ENCODE data around the gene ITIH4. TPM values are rescaled to one million over a fixed set of nuclear protein-coding genes. Genes with fewer than 3 reads are reported as not detected.

The ITIH4 gene
- total and polyA plus RNA-seq, 9 of the 15 experiments (the other 6 are each of a cell fraction or from before 2014, with no cell fraction given): 0.09 to 0.62 (median 0.20) TPM; not detected in 6

DNA sequence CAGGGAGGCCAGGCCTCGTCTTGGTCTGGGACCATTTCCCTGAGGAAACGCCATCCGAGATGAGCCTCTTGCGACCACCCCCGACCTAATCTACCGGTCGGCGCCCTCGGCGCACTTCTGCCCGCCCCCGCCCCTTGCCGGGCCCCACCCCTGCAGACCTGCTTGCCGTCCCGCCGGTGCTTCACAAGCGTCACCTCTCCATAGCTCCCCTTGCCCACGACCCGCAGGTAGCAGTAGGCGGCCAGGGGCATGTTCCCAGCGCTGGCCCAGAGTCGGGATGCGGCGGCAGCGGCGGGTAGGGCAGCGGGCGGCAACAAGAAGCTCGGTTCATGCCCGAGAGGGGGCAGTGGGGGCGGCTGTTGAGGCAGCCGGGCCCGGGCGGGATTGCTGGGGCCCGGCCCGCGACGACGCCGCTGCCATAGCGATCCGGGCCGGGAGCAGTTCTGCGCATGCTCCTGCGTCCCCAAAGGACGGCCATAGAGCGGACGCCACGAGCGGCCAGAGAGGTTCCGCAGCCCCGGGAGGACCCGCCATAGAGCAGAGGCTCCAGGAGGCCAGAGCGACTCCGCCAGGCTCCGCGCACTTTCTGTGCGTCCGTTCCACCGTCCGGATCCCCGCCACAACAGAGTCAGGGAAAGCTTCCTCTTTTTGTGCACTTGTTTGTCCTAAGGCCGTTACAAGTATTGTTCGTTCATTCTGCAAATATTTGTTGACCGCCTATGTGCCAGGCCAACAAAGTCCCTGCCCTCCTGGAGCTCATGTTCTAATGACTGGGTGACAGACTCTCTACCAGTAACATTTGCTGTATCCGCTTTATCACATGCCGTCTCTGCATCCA, 59.8 kb downstream of the ITIH4 start, which contains the start of gene NEK4 (continued):
- TF ChIP-seq, protein P1, sequence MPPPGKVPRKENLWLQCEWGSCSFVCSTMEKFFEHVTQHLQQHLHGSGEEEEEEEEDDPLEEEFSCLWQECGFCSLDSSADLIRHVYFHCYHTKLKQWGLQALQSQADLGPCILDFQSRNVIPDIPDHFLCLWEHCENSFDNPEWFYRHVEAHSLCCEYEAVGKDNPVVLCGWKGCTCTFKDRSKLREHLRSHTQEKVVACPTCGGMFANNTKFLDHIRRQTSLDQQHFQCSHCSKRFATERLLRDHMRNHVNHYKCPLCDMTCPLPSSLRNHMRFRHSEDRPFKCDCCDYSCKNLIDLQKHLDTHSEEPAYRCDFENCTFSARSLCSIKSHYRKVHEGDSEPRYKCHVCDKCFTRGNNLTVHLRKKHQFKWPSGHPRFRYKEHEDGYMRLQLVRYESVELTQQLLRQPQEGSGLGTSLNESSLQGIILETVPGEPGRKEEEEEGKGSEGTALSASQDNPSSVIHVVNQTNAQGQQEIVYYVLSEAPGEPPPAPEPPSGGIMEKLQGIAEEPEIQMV (tag; conservative IDR thresholded peaks at IDR 0.05; ENCODE audit: low read depth): no peak
- TF ChIP-seq BACH1 (tag; IDR thresholded peaks at IDR 0.05) (no peak), SRSF9 (IDR thresholded peaks at IDR 0.05; ENCODE audit: borderline replicate concordance, low read depth, low read length) (no peak), HMG20A (CRISPR knock-in tag; conservative IDR thresholded peaks at IDR 0.05) (no peak), NONO (IDR thresholded peaks at IDR 0.05; ENCODE audit: low read depth in 2 of 2, low read length in 1 of 2) (no peak), ZFP30 (CRISPR knock-in tag; IDR thresholded peaks at IDR 0.05; ENCODE audit: borderline replicate concordance) (no peak), C11orf30 (IDR thresholded peaks at IDR 0.05; ENCODE audit: low read depth) (peak; percentile 78), MCM3 (IDR thresholded peaks at IDR 0.05) (no peak), CBX5 (IDR thresholded peaks at IDR 0.05; ENCODE audit: borderline replicate concordance, low read depth) (no peak), L3MBTL2 (IDR thresholded peaks at IDR 0.05) (peak; percentile 32; the same call in 1 of the 2 replicates)
- TF ChIP-seq, protein P2, sequence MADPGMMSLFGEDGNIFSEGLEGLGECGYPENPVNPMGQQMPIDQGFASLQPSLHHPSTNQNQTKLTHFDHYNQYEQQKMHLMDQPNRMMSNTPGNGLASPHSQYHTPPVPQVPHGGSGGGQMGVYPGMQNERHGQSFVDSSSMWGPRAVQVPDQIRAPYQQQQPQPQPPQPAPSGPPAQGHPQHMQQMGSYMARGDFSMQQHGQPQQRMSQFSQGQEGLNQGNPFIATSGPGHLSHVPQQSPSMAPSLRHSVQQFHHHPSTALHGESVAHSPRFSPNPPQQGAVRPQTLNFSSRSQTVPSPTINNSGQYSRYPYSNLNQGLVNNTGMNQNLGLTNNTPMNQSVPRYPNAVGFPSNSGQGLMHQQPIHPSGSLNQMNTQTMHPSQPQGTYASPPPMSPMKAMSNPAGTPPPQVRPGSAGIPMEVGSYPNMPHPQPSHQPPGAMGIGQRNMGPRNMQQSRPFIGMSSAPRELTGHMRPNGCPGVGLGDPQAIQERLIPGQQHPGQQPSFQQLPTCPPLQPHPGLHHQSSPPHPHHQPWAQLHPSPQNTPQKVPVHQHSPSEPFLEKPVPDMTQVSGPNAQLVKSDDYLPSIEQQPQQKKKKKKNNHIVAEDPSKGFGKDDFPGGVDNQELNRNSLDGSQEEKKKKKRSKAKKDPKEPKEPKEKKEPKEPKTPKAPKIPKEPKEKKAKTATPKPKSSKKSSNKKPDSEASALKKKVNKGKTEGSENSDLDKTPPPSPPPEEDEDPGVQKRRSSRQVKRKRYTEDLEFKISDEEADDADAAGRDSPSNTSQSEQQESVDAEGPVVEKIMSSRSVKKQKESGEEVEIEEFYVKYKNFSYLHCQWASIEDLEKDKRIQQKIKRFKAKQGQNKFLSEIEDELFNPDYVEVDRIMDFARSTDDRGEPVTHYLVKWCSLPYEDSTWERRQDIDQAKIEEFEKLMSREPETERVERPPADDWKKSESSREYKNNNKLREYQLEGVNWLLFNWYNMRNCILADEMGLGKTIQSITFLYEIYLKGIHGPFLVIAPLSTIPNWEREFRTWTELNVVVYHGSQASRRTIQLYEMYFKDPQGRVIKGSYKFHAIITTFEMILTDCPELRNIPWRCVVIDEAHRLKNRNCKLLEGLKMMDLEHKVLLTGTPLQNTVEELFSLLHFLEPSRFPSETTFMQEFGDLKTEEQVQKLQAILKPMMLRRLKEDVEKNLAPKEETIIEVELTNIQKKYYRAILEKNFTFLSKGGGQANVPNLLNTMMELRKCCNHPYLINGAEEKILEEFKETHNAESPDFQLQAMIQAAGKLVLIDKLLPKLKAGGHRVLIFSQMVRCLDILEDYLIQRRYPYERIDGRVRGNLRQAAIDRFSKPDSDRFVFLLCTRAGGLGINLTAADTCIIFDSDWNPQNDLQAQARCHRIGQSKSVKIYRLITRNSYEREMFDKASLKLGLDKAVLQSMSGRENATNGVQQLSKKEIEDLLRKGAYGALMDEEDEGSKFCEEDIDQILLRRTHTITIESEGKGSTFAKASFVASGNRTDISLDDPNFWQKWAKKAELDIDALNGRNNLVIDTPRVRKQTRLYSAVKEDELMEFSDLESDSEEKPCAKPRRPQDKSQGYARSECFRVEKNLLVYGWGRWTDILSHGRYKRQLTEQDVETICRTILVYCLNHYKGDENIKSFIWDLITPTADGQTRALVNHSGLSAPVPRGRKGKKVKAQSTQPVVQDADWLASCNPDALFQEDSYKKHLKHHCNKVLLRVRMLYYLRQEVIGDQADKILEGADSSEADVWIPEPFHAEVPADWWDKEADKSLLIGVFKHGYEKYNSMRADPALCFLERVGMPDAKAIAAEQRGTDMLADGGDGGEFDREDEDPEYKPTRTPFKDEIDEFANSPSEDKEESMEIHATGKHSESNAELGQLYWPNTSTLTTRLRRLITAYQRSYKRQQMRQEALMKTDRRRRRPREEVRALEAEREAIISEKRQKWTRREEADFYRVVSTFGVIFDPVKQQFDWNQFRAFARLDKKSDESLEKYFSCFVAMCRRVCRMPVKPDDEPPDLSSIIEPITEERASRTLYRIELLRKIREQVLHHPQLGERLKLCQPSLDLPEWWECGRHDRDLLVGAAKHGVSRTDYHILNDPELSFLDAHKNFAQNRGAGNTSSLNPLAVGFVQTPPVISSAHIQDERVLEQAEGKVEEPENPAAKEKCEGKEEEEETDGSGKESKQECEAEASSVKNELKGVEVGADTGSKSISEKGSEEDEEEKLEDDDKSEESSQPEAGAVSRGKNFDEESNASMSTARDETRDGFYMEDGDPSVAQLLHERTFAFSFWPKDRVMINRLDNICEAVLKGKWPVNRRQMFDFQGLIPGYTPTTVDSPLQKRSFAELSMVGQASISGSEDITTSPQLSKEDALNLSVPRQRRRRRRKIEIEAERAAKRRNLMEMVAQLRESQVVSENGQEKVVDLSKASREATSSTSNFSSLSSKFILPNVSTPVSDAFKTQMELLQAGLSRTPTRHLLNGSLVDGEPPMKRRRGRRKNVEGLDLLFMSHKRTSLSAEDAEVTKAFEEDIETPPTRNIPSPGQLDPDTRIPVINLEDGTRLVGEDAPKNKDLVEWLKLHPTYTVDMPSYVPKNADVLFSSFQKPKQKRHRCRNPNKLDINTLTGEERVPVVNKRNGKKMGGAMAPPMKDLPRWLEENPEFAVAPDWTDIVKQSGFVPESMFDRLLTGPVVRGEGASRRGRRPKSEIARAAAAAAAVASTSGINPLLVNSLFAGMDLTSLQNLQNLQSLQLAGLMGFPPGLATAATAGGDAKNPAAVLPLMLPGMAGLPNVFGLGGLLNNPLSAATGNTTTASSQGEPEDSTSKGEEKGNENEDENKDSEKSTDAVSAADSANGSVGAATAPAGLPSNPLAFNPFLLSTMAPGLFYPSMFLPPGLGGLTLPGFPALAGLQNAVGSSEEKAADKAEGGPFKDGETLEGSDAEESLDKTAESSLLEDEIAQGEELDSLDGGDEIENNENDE (IDR thresholded peaks at IDR 0.05; ENCODE audit: low read depth, low read length): no peak
- TF ChIP-seq, protein P3, sequence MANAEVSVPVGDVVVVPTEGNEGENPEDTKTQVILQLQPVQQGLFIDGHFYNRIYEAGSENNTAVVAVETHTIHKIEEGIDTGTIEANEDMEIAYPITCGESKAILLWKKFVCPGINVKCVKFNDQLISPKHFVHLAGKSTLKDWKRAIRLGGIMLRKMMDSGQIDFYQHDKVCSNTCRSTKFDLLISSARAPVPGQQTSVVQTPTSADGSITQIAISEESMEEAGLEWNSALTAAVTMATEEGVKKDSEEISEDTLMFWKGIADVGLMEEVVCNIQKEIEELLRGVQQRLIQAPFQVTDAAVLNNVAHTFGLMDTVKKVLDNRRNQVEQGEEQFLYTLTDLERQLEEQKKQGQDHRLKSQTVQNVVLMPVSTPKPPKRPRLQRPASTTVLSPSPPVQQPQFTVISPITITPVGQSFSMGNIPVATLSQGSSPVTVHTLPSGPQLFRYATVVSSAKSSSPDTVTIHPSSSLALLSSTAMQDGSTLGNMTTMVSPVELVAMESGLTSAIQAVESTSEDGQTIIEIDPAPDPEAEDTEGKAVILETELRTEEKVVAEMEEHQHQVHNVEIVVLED (CRISPR knock-in tag; IDR thresholded peaks at IDR 0.05): peak; percentile 74

All from K562 (cell line).